H9 (cell line): ENCODE results near the gene LY6G5B. TPM values are rescaled to one million over a fixed set of nuclear protein-coding genes. Genes with fewer than 3 reads are reported as not detected.

ENCODE experiments used
- DNase-seq: peaks from one replicate; pipeline ENCODE4 v3.0.0-alpha.2; 2017
- H2AFZ ChIP-seq: one replicate; pipeline ENCODE4 v1.6.1; 2013; ENCODE audit warnings: mild to moderate bottlenecking, low read length, control low read depth, moderate library complexity
- H2AK5ac ChIP-seq: 2 replicates; pipeline ENCODE4 v1.6.1; 2013; ENCODE audit warnings: low read length, control low read depth, mixed read lengths; ENCODE audit not compliant: insufficient read length
- H2BK120ac ChIP-seq: one replicate; pipeline ENCODE4 v1.6.1; 2013; ENCODE audit warnings: low read depth, mild to moderate bottlenecking, low read length, control low read depth, inconsistent platforms; ENCODE audit not compliant: poor library complexity, severe bottlenecking
- H2BK12ac ChIP-seq: 2 replicates; pipeline ENCODE4 v1.6.1; 2013; ENCODE audit warnings: low read length, control low read depth, mixed read lengths, low read depth; ENCODE audit not compliant: insufficient read length
- H2BK15ac ChIP-seq: 2 replicates; pipeline ENCODE4 v1.6.1; 2013; ENCODE audit warnings: low read depth, low read length, control low read depth
- H2BK20ac ChIP-seq: one replicate; pipeline ENCODE4 v1.6.1; 2013; ENCODE audit warnings: low read depth, mild to moderate bottlenecking, low read length, control low read depth, inconsistent platforms; ENCODE audit not compliant: poor library complexity, severe bottlenecking
- H2BK5ac ChIP-seq: 2 replicates; pipeline ENCODE4 v1.6.1; 2013; ENCODE audit warnings: low read length, control low read depth, mixed read lengths; ENCODE audit not compliant: insufficient read length
- H3K14ac ChIP-seq: 2 replicates; pipeline ENCODE4 v1.6.1; 2013; ENCODE audit warnings: low read length, control low read depth; ENCODE audit not compliant: insufficient read depth
- H3K18ac ChIP-seq: 2 replicates; pipeline ENCODE4 v1.6.1; 2013; ENCODE audit warnings: low read depth, mild to moderate bottlenecking, mixed read lengths, low read length, control low read depth; ENCODE audit not compliant: insufficient read length
- H3K23ac ChIP-seq: 2 replicates; pipeline ENCODE4 v1.6.1; 2013; ENCODE audit warnings: low read length, control low read depth, mixed read lengths, low read depth; ENCODE audit not compliant: insufficient read length
- H3K23me2 ChIP-seq: 2 replicates; pipeline ENCODE4 v1.6.1; 2013; ENCODE audit warnings: low read depth, mild to moderate bottlenecking, mixed read lengths, low read length, control low read depth; ENCODE audit not compliant: insufficient read length, poor library complexity, severe bottlenecking
- H3K27ac ChIP-seq: 2 replicates; pipeline ENCODE4 v1.5.1; 2013; ENCODE audit warnings: low read length, control low read depth, mixed read lengths, low read depth; ENCODE audit not compliant: insufficient read length
- H3K27me3 ChIP-seq: 2 replicates; pipeline ENCODE4 v1.6.1; 2013; ENCODE audit warnings: low read length, control low read depth, inconsistent platforms; ENCODE audit not compliant: insufficient read depth
- H3K4ac ChIP-seq: 2 replicates; pipeline ENCODE4 v1.6.1; 2013; ENCODE audit warnings: low read depth, mild to moderate bottlenecking, control low read depth, inconsistent platforms, low read length, moderate library complexity
- H3K4me1 ChIP-seq: 2 replicates; pipeline ENCODE4 v1.6.1; 2013; ENCODE audit warnings: low read length, control low read depth, inconsistent platforms; ENCODE audit not compliant: insufficient read depth
- H3K4me2 ChIP-seq: 2 replicates; pipeline ENCODE4 v1.6.1; 2013; ENCODE audit warnings: low read length, control low read depth, mixed read lengths; ENCODE audit not compliant: insufficient read length, insufficient read depth
- H3K56ac ChIP-seq: 2 replicates; pipeline ENCODE4 v1.6.1; 2013; ENCODE audit warnings: low read depth, mild to moderate bottlenecking, mixed read lengths, low read length, control low read depth; ENCODE audit not compliant: insufficient read length
- H3K79me1 ChIP-seq: 2 replicates; pipeline ENCODE4 v1.6.1; 2013; ENCODE audit warnings: low read depth, mild to moderate bottlenecking, moderate library complexity, low read length, control low read depth, inconsistent platforms; ENCODE audit not compliant: insufficient read depth, poor library complexity, severe bottlenecking
- H3K79me2 ChIP-seq: 2 replicates; pipeline ENCODE4 v1.6.1; 2013; ENCODE audit warnings: low read length, control low read depth, inconsistent platforms; ENCODE audit not compliant: insufficient read depth
- H3K9ac ChIP-seq: 2 replicates; pipeline ENCODE4 v1.6.1; 2013; ENCODE audit warnings: low read length, control low read depth, mixed read lengths; ENCODE audit not compliant: insufficient read length; ENCODE audit errors: extremely low read depth
- H3K9me3 ChIP-seq: one replicate; pipeline ENCODE4 v1.6.1; 2013; ENCODE audit warnings: low read depth, low read length, inconsistent platforms; ENCODE audit not compliant: control insufficient read depth
- H3T11ph ChIP-seq: one replicate; pipeline ENCODE4 v1.6.1; 2013; ENCODE audit warnings: mild to moderate bottlenecking, low read length, control low read depth, inconsistent platforms
- H4K20me1 ChIP-seq: one replicate; pipeline ENCODE4 v1.6.1; 2013; ENCODE audit not compliant: control insufficient read depth, insufficient read length, insufficient read depth
- H4K5ac ChIP-seq: 2 replicates; pipeline ENCODE4 v1.6.1; 2013; ENCODE audit warnings: low read depth, mild to moderate bottlenecking, mixed read lengths, low read length, control low read depth; ENCODE audit not compliant: insufficient read length
- H4K8ac ChIP-seq: replicated peaks from 2 replicates; pipeline ENCODE4 v1.6.1; 2013; ENCODE audit warnings: low read length, control low read depth, mixed read lengths, low read depth; ENCODE audit not compliant: insufficient read length
- H4K91ac ChIP-seq: 2 replicates; pipeline ENCODE4 v1.6.1; 2013; ENCODE audit warnings: low read depth, mild to moderate bottlenecking, moderate library complexity, mixed read lengths, low read length, control low read depth; ENCODE audit not compliant: insufficient read length
- H3K27ac Mint-ChIP-seq, 3 experiments: 2 replicates in 2 of 3; 3 replicates in 1 of 3; pipeline ENCODE4 v1.8.0; 2020 to 2021; ENCODE audit warnings: mixed read lengths in 3 of 3, mild to moderate bottlenecking in 1 of 3, moderate library complexity in 1 of 3
- H3K27me3 Mint-ChIP-seq: 2 replicates; pipeline ENCODE4 v1.8.0; 2021; ENCODE audit warnings: low read depth, mild to moderate bottlenecking, moderate library complexity, mixed read lengths
- H3K36me3 Mint-ChIP-seq, 3 experiments: 2 replicates in 2 of 3; 3 replicates in 1 of 3; pipeline ENCODE4 v1.8.0; 2020 to 2021; ENCODE audit warnings: low read depth in 3 of 3, mixed read lengths in 3 of 3; ENCODE audit not compliant: insufficient read depth in 1 of 3
- H3K4me1 Mint-ChIP-seq, 2 experiments: 2 replicates each; pipeline ENCODE4 v1.8.0; 2020; ENCODE audit warnings: mixed read lengths in 2 of 2
- H3K4me3 Mint-ChIP-seq, 2 experiments: 2 replicates in 1 of 2; 3 replicates in 1 of 2; pipeline ENCODE4 v1.8.0; 2020 to 2021; ENCODE audit warnings: mild to moderate bottlenecking in 2 of 2, mixed read lengths in 2 of 2, moderate library complexity in 1 of 2
- H3K9me3 Mint-ChIP-seq, 2 experiments: 2 replicates in 1 of 2; 3 replicates in 1 of 2; pipeline ENCODE4 v1.8.0; 2020; ENCODE audit warnings: mild to moderate bottlenecking in 2 of 2, mixed read lengths in 2 of 2, moderate library complexity in 1 of 2
- CTCF ChIP-seq: fragments of 200-600 bp; sonication (generic); conservative IDR thresholded peaks from 3 replicates; pipeline ENCODE4 v1.8.0; 2021; ENCODE audit warnings: antibody characterized with exemption, mild to moderate bottlenecking
- WGBS: extraction: QIAGEN DNeasy Blood & Tissue Kit; methylation state at CpG from one replicate; pipeline ENCODE4 v1.1.7; 2013; ENCODE audit warnings: missing lambda C conversion rate, low lambda C conversion rate, mixed read lengths; ENCODE audit not compliant: insufficient read length; ENCODE audit errors: extremely low coverage; 5-methylcytosine and 5-hydroxymethylcytosine counted together
- total RNA-seq: library from RNA; stranded (reverse); gene quantifications from 2 replicates; pipeline ENCODE4 v1.2.1, GENCODE V29; 2021

LY6G5B gene
- total RNA-seq, 1 experiment from 2014 or later: 21.6 TPM

GRCh38 chr6:31710523-31711219 is 40.9 kb downstream of the LY6G5B start:
- Histone ChIP-seq H3T11ph (no peak overlapping the region), H2AFZ (no peak overlapping the region)
- H3K9me3 Mint-ChIP-seq: no peaks in the 10 kb centered on the region

More at GRCh38 chr6:31710523-31711219, 40.9 kb downstream of the LY6G5B start:
- no peak overlapping the region for H3K27ac ChIP-seq
- H3K79me1 ChIP-seq: no peaks in the 10 kb centered on the region
- peaks cover 5% of the 10 kb centered on the region; the same call in 1 of the 2 replicates for H3K4me1 ChIP-seq
- H2BK120ac ChIP-seq: no peak overlapping the region
- Mint-ChIP-seq H3K27me3 (peaks cover 9% of the 10 kb centered on the region), H3K27ac (no peak overlapping the region), H3K4me3 (no peak overlapping the region), H3K36me3 (no peaks in the 10 kb centered on the region), H3K4me1 (peaks cover 31 to 40% of the 10 kb centered on the region in 2 experiments)
- H3K23ac ChIP-seq: no peak overlapping the region
- no peak overlapping the region for H4K91ac ChIP-seq
- no peak for TF ChIP-seq CTCF
- no peak overlapping the region for H2BK5ac ChIP-seq
- no peak overlapping the region for H2AK5ac ChIP-seq
- no peaks in the 10 kb centered on the region for H3K9me3 ChIP-seq
- no peaks in the 10 kb centered on the region for H3K27me3 ChIP-seq
- H4K8ac ChIP-seq: no peak overlapping the region
- DNase-seq: no peak
- H2BK12ac ChIP-seq: no peak overlapping the region
- no CpG with 5 or more reads among the region's 5 CpGs for WGBS
- no peaks in the 10 kb centered on the region for H3K79me2 ChIP-seq
- no peaks in the 10 kb centered on the region for H4K20me1 ChIP-seq
- H3K18ac ChIP-seq: no peak overlapping the region
- H2BK20ac ChIP-seq: no peak overlapping the region
- no peak overlapping the region for H4K5ac ChIP-seq
- H2BK15ac ChIP-seq: no peak overlapping the region
- H3K23me2 ChIP-seq: no peaks in the 10 kb centered on the region
- no peak overlapping the region for H3K4ac ChIP-seq
- H3K56ac ChIP-seq: no peak overlapping the region
- no peak overlapping the region for H3K4me2 ChIP-seq
- no peak overlapping the region for H3K14ac ChIP-seq
- H3K9ac ChIP-seq: no peak overlapping the region
